K562 (cell line): ENCODE results near the gene WDR27. TPM values are rescaled to one million over a fixed set of nuclear protein-coding genes. Genes with fewer than 3 reads are reported as not detected.

ENCODE experiments used
- ATAC-seq: fragments of 200-7000 bp; cut with Tn5 transposase; 3 replicates; pipeline ENCODE4 v1.9.1; 2020; ENCODE audit warnings: moderate library complexity
- BruUV-seq: library from RNA; stranded (reverse); fragments of 400-500 nt; replicated peaks from 2 replicates; lab custom pipeline; 2021; lab: Mats Ljungman, UMichigan
- CTCF ChIA-PET: fragments of 300-600 bp; formaldehyde crosslinking; extraction: SDS; loops from one replicate; lab custom pipeline; 2021; ENCODE audit warnings: low intra/inter-chr PET ratio; lab: Yijun Ruan, JAX
- POLR2A ChIA-PET: fragments of 300-600, 350-650 bp; sonication (Branson Sonifier 250); formaldehyde crosslinking; extraction: SDS; loops from one replicate; lab custom pipeline; 2021; ENCODE audit warnings: antibody characterized with exemption, inconsistent platforms; lab: Yijun Ruan, JAX
- DNase-seq, 4 experiments: peaks; one replicate each; pipeline versions ENCODE4 v3.0.0 to v3.0.0-alpha.2; 2011 to 2018; ENCODE audit warnings: low spot score in 3 of 4, mixed read lengths in 3 of 4; ENCODE audit errors: extremely low read depth in 1 of 4
- FAIRE-seq: peaks from 2 replicates; lab custom pipeline; 2011; peaks lifted over from hg19 to GRCh38; lab: Jason Lieb, UNC
- H2AFZ ChIP-seq: 2 replicates; pipeline ENCODE4 v1.6.0; 2011; ENCODE audit warnings: low read depth, low read length, control low read depth, inconsistent platforms
- H3K27ac ChIP-seq: fragments of 200-600 bp; 3 replicates; pipeline ENCODE4 v1.8.0; 2011; ENCODE audit warnings: low read depth, mild to moderate bottlenecking, control low read depth, inconsistent platforms, low read length, moderate library complexity, mixed read lengths; ENCODE audit errors: extremely low read depth
- H3K27me3 ChIP-seq, 2 experiments: fragments of 300-600 bp in 1 of 2; 2 replicates in 1 of 2; 3 replicates in 1 of 2; pipeline versions ENCODE4 v1.6.0 to v1.8.0; 2011; ENCODE audit warnings: inconsistent platforms in 2 of 2, low read length in 2 of 2, mild to moderate bottlenecking in 1 of 2, mixed read lengths in 1 of 2, moderate library complexity in 1 of 2; ENCODE audit not compliant: control insufficient read depth in 2 of 2, insufficient read depth in 2 of 2
- H3K36me3 ChIP-seq: fragments of 300-600 bp; 3 replicates; pipeline ENCODE4 v1.8.0; 2011; ENCODE audit warnings: mild to moderate bottlenecking, low read length, inconsistent platforms; ENCODE audit not compliant: control insufficient read depth, insufficient read depth
- H3K4me1 ChIP-seq, 2 experiments: fragments of 200-600 bp in 1 of 2; replicated peaks in 1 of 2; 2 replicates in 1 of 2; 3 replicates in 1 of 2; pipeline versions ENCODE4 v1.5.1 to v1.8.0; 2011; ENCODE audit warnings: inconsistent platforms in 2 of 2, low read length in 2 of 2, mild to moderate bottlenecking in 1 of 2, mixed read lengths in 1 of 2, moderate library complexity in 1 of 2; ENCODE audit not compliant: control insufficient read depth in 2 of 2, insufficient read depth in 2 of 2
- H3K4me2 ChIP-seq: 2 replicates; pipeline ENCODE4 v1.6.1; 2011; ENCODE audit warnings: low read length, control low read depth, inconsistent platforms, mixed read lengths; ENCODE audit not compliant: insufficient read depth
- H3K4me3 ChIP-seq: fragments of 200-600 bp; sonication (generic), shearing (Covaris generic); 2 replicates; pipeline ENCODE4 v1.5.1; 2016; ENCODE audit warnings: control low read depth, inconsistent platforms
- H3K79me2 ChIP-seq: fragments of 200-600 bp; 3 replicates; pipeline ENCODE4 v1.8.0; 2011; ENCODE audit warnings: low read length, inconsistent platforms; ENCODE audit not compliant: control insufficient read depth, insufficient read depth
- H3K9ac ChIP-seq, 2 experiments: 2 replicates each; pipeline versions ENCODE4 v1.6.0 to v1.6.1; 2011; ENCODE audit warnings: low read depth in 2 of 2, low read length in 2 of 2, control low read depth in 1 of 2, inconsistent platforms in 1 of 2, mild to moderate bottlenecking in 1 of 2, mixed read lengths in 1 of 2; ENCODE audit not compliant: insufficient read depth in 1 of 2
- H3K9me1 ChIP-seq: one replicate; pipeline ENCODE4 v1.6.0; 2011; ENCODE audit warnings: inconsistent platforms, mild to moderate bottlenecking, low read length, moderate library complexity; ENCODE audit not compliant: control insufficient read depth, insufficient read depth
- H3K9me3 ChIP-seq: replicated peaks from 2 replicates; pipeline ENCODE4 v1.5.1; 2011; ENCODE audit warnings: low read depth, low read length, inconsistent platforms; ENCODE audit not compliant: control insufficient read depth, insufficient read depth
- H4K20me1 ChIP-seq: replicated peaks from 2 replicates; pipeline ENCODE4 v1.6.1; 2011; ENCODE audit warnings: low read length, inconsistent platforms, mixed read lengths; ENCODE audit not compliant: control insufficient read depth, insufficient read depth
- BHLHE40 ChIP-seq: IDR thresholded peaks from 2 replicates; pipeline ENCODE4 v1.6.1; 2011; ENCODE audit warnings: low read length, improper control_type of control experiment
- BRF1 ChIP-seq: IDR thresholded peaks from 3 replicates; pipeline ENCODE4 v1.6.1; 2011; ENCODE audit warnings: borderline replicate concordance, mild to moderate bottlenecking; ENCODE audit not compliant: insufficient read length; ENCODE audit errors: extremely low read depth
- EGR1 ChIP-seq: fragments of 450-650 bp; conservative IDR thresholded peaks from 2 replicates; pipeline ENCODE4 v1.6.1; 2017; ENCODE audit warnings: mild to moderate bottlenecking
- HDAC3 ChIP-seq: fragments of 450-650 bp; IDR thresholded peaks from 2 replicates; pipeline ENCODE4 v1.6.1; 2018; ENCODE audit warnings: borderline replicate concordance, mild to moderate bottlenecking, moderate library complexity; ENCODE audit not compliant: partially characterized antibody
- KLF6 ChIP-seq: fragments of 250-450 bp; sonication (Bioruptor Pico); IDR thresholded peaks from 2 replicates; pipeline ENCODE4 v1.4.0; 2020; ENCODE audit warnings: mild to moderate bottlenecking, moderate library complexity, borderline replicate concordance
- PTBP1 ChIP-seq: fragments of 200-400 bp; formaldehyde crosslinking; IDR thresholded peaks from 2 replicates; pipeline ENCODE4 v1.6.1; 2017; ENCODE audit warnings: low read depth, low read length
- PURB ChIP-seq: sonication (generic); formaldehyde crosslinking; IDR thresholded peaks from 2 replicates; pipeline ENCODE4 v1.9.0; 2021; ENCODE audit warnings: low read depth, mild to moderate bottlenecking, missing genetic modification reagents
- TARDBP ChIP-seq: fragments of 450-650 bp; IDR thresholded peaks from 2 replicates; pipeline ENCODE4 v1.6.1; 2016
- ZFP36 ChIP-seq: fragments of 150-350 bp; IDR thresholded peaks from 2 replicates; pipeline ENCODE4 v1.6.1; 2018; ENCODE audit warnings: low read length, low read depth; ENCODE audit not compliant: partially characterized antibody
- ZNF217 ChIP-seq: sonication (generic); formaldehyde crosslinking; IDR thresholded peaks from 2 replicates; pipeline ENCODE4 v1.8.0; 2022; ENCODE audit warnings: mild to moderate bottlenecking, missing genetic modification reagents
- ZNF3 ChIP-seq: fragments of 250-450 bp; sonication (Bioruptor Pico); IDR thresholded peaks from 2 replicates; pipeline ENCODE4 v1.5.0; 2021; ENCODE audit warnings: mild to moderate bottlenecking, moderate library complexity
- ZNF347 ChIP-seq: fragments of 450-650 bp; formaldehyde crosslinking; IDR thresholded peaks from 2 replicates; pipeline ENCODE4 v1.4.0; 2020; ENCODE audit warnings: low read depth, mild to moderate bottlenecking, moderate library complexity
- WGBS: fragments of 100-300 bp; shearing (Covaris generic); methylation state at CpG from one replicate; pipeline ENCODE4 v1.1.6; 2016; ENCODE audit warnings: low coverage, mixed read lengths; ENCODE audit not compliant: insufficient coverage; ENCODE audit errors: missing lambda C conversion rate; 5-methylcytosine and 5-hydroxymethylcytosine counted together
- in situ Hi-C: fragments of 300-500 bp; cut with MboI; formaldehyde crosslinking; loops from 4 replicates; pipeline ENCODE4 v1.15.0; 2018; ENCODE audit warnings: inconsistent platforms, mixed read lengths
- intact Hi-C: fragments of 100-400 bp; cut with micrococcal nuclease; formaldehyde crosslinking; loops from 2 replicates; pipeline ENCODE4 v1.14.2; 2022
- polyA plus RNA-seq, 8 experiments: library from polyadenylated mRNA; depleted of rRNA in 4 of 8; stranded (reverse) in 5 of 8; unstranded in 3 of 8; fragments of >200 nt; fragmentation: Nextera tagmentation in 2 of 8; fragmentation: Illumina TruSeq in 1 of 8; extraction: Ambion mirVana in 2 of 8; extraction: Trizol in 1 of 8; gene quantifications; 2 replicates each; pipeline versions ENCODE4 v1.2.1 to v1.2.3, GENCODE V29; 2011 to 2014; ENCODE audit warnings: inconsistent platforms in 1 of 8, missing spikeins in 1 of 8
- total RNA-seq, 7 experiments: library from RNA; depleted of rRNA in 6 of 7; stranded (reverse); fragments of >200 nt in 6 of 7; fragmentation: Illumina TruSeq in 2 of 7; extraction: Trizol in 2 of 7; gene quantifications; 2 replicates each; pipeline versions ENCODE4 v1.2.1 to v1.2.3, GENCODE V29; 2011 to 2021; ENCODE audit warnings: low replicate concordance in 1 of 7
- TF ChIP-seq, protein P1 (sequence below), 2 experiments: fragments of 450-650 bp in 1 of 2; sonication (generic) in 1 of 2; formaldehyde crosslinking; conservative IDR thresholded peaks; 2 replicates each; pipeline versions ENCODE4 v1.4.0 to v1.8.1; 2020 to 2022; ENCODE audit warnings: mild to moderate bottlenecking in 1 of 2, missing genetic modification reagents in 1 of 2

WDR27 gene
- total and polyA plus RNA-seq, 9 of the 15 experiments (the other 6 are each of a cell fraction or from before 2014, with no cell fraction given): 4.3 to 77.2 (median 22.7) TPM

- in situ Hi-C loops: no loop called here
Measured at GRCh38 chr6:169626649-169627048, 75.2 kb downstream of the WDR27 start.

DNA sequence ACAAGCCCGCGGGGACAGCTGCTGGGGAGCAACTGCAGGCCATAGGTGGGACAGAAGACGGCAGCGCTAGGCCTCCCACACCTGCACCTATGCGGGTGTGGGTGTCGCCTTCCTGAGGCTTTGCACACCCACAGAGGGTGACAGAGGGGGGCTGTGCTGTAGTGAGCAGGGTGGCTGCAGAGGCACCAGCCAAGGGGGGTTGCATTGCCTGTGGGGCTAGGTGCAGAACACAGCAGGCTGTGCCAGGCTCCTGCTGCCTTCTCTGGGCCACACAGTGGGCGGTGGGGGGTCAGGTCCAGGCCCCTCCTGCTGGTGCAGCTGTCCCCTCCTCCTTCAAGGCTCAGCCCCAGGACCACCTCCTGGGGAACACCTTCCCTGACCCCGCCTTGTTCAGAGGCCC, 75.7 kb downstream of the WDR27 start:
- in situ Hi-C loops (no loop called here), intact Hi-C loops (no loop called here)
- ATAC-seq (no peak; the same call in 2 of the 3 replicates), FAIRE-seq (no peak), DNase-seq (peak in 2 of 4 experiments; percentile 7 to 8)
- Histone ChIP-seq H3K27me3 (no peaks in the 10 kb centered on the region), H3K9me3 (peaks cover under 1% of the 10 kb centered on the region), H3K4me3 (no peak overlapping the region), H4K20me1 (no peaks in the 10 kb centered on the region), H3K9me1 (no peaks in the 10 kb centered on the region), H2AFZ (no peak overlapping the region), H3K27ac (no peak overlapping the region), H3K4me2 (no peak overlapping the region), H3K4me1 (no peaks in the 10 kb centered on the region), H3K79me2 (no peaks in the 10 kb centered on the region), H3K36me3 (no peaks in the 10 kb centered on the region), H3K9ac (no peak overlapping the region)
- ChIA-PET POLR2A (interaction anchor here (0.6 kb wide), 1 partner anchor 109 kb away, joined by 3 read pairs; no protein-coding TSS in a partner anchor), CTCF (no interaction called here)
- 71% methylated on average over 8 of the region's 8 CpGs for WGBS
- BruUV-seq: no TSS peak
- TF ChIP-seq BRF1: no peak
- TF ChIP-seq TARDBP: no peak
- no peak for TF ChIP-seq PTBP1
- no peak for TF ChIP-seq ZFP36

More at GRCh38 chr6:169626649-169627048, 75.2 kb downstream of the WDR27 start:
- POLR2A ChIA-PET: no interaction called here
- H3K9ac ChIP-seq: no peak overlapping the region
- H3K4me2 ChIP-seq: no peak overlapping the region
- H3K79me2 ChIP-seq: no peaks in the 10 kb centered on the region
- H4K20me1 ChIP-seq: no peaks in the 10 kb centered on the region
- no peaks in the 10 kb centered on the region for H3K9me3 ChIP-seq
- H2AFZ ChIP-seq: no peak overlapping the region
- CTCF ChIA-PET: no interaction called here
- no peak for FAIRE-seq
- no peaks in the 10 kb centered on the region for H3K4me1 ChIP-seq
- H3K9me1 ChIP-seq: no peaks in the 10 kb centered on the region
- no peak for ATAC-seq
- H3K4me3 ChIP-seq: no peak overlapping the region
- H3K27me3 ChIP-seq: no peaks in the 10 kb centered on the region
- 69% methylated on average over 13 of the region's 13 CpGs for WGBS
- intact Hi-C loops: no loop called here
- H3K27ac ChIP-seq: no peak overlapping the region
- H3K36me3 ChIP-seq: no peaks in the 10 kb centered on the region
- TF ChIP-seq KLF6 (no peak), EGR1 (no peak), ZNF3 (no peak), PURB (CRISPR knock-in tag) (no peak), ZNF347 (CRISPR knock-in tag) (no peak), BHLHE40 (no peak), HDAC3 (no peak), ZNF217 (CRISPR knock-in tag) (no peak)
- TF ChIP-seq, protein P1, sequence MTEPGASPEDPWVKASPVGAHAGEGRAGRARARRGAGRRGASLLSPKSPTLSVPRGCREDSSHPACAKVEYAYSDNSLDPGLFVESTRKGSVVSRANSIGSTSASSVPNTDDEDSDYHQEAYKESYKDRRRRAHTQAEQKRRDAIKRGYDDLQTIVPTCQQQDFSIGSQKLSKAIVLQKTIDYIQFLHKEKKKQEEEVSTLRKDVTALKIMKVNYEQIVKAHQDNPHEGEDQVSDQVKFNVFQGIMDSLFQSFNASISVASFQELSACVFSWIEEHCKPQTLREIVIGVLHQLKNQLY (CRISPR knock-in tag; conservative IDR thresholded peaks at IDR 0.05): no peak
- no TSS peak for BruUV-seq
- DNase-seq: peak in 1 of 4 experiments; percentile 6
